ENCODE data around the gene OAS2.

Gene OAS2

DNA sequence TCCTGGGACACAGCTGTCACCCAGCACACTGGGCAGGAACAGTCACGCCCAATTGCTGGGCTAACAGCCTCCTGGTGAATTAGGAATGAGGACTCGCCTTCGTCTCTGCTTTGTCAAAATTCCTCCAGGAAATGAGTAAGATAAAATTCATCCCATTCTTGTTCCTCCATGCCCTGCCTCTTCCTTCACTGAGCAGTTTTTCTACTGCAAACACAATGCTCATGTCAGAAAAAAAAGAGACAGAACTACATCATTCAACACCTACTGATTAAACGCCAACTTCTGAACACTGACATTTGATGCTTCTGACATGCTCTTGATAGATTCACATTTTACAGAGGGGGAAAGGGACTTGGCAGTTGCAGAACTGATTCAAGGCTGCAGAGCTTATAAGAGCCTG is 40.7 kb downstream of the OAS2 start:
- DNase-seq (ENCODE audit: low read depth in 2 of 2) = no peak

DNA sequence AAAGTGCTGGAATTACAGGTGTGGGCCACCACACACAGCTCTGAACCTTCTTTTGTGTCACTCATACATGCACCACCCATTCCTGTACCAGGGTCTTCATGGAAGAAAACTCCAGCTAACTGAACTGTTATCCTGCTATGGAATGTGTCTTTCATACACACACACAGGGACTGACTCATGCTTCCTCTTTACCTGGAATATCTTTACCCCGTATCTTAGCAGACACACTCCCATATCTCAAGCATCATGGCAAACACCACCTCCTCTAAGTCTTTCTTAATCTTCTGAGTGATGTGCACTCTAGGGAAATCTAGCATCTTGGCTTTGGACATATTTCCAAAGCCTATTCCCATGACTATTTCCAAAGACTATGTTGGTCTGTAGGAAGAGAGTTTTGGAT is 43.2 kb downstream of the OAS2 start:
- DNase-seq (ENCODE audit: low read depth in 2 of 2) = no peak

DNA sequence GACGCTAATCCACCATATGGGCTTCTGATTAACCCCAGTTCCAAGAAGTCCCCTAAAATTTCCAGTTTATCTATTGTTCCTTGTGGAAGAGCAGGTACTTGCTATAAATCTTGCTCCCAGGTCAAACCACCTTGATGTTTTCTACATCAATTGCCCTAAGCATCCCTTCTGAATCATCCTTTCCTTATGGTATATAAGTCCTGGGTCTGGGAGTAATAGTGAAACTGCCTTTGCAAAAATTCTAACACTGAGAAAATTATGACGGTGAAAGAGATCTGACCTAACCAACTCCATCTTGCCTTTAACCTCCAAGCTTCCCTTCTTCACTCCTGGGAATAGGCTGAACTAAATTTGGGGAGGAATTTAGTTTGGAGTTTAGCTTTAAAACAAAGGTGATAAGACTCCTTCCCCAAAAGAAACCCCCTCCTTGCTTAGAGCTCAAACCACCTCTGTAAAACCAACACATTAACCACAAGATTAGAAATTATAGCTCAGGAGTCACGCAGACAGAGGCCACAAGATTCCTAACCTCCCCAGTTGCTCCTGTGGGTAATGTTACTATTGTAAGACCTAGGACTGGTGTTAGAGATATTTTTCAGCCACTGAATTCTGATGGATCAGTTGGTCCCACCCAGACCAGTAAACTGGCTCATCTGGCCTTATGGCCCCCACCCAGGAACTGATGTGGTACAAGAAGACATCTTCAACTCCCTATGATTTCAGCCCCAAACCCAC is 44.4 kb downstream of the OAS2 start:
- DNase-seq (ENCODE audit: low read depth in 2 of 2) = no peak

DNA sequence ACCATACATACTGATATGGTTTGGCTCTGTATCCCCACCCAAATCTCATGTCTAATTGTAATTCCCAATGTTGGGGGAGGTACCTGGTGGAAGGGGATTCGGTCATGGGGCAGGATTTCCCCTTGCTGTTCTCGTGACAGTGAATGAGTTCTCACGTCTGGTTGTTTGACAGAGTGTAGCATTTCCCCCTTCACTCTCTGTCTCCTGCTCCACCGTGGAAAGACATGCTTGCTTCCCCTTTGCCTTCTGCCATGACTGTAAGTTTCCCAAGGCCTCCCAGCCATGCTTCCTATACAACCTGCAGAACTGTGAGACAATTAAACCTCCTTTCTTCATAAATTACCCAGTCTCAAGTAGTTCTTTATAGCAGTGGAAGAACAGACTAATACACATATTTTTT is 49.4 kb downstream of the OAS2 start:
- no peak for DNase-seq (ENCODE audit: low read depth in 2 of 2)

DNA sequence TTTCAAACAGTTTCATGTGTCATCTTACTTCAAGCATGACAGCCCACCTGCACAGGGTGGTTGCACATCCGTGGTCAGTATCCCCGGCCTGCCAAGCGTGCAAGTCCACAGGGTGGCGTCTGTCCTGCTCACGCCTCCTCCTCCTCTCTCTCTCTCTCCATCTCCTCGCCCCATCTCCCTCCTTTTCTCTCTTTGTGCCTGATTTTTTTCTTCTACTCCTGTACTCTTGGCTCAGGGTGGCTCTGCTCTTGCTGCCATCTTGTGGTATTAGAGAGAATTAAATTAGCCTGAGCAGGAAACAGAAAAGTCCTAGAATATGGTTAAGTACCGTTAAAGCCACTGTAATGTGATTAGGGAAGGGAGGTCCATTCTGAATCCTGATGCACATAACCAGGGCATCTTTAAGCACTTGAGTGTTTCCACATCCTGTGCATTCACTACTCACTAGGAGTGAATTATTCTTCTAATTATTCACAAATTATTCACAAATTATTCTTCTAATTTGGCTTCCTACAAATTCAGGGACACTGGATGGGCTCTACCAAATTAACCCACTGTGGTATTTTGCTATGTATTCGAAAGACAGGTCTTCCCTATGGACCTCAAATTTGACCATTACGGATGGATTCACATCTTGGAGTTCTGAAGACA is 52.7 kb downstream of the OAS2 start:
- peak; percentile 10 to 25 for DNase-seq (ENCODE audit: low read depth in 2 of 2)

DNA sequence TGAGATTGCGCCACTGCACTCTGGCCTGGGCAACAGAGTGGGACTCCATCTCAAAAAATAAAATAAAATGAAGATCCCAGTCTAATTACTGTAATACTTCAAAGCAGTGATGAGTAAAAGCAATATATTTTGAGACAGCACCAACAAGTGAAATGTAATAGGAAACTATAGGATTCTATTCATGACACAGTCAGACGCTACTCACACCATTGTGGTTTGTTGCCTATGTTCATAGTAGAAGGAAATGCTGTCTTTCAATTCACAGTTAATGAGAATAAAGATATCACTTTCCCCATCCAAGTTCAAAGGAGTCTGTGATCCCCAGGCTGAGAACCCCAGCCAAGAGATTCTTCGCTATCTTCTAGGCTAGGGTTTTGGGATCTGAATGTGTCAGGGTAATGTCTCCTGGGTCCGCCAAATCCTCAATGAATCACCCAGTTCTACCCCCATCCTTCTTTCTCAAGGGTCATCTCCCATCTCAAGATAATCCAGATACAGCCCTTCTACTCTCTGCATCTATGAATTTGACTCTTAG is 61.7 kb downstream of the OAS2 start:
- no peak for DNase-seq (ENCODE audit: low read depth in 2 of 2)

DNA sequence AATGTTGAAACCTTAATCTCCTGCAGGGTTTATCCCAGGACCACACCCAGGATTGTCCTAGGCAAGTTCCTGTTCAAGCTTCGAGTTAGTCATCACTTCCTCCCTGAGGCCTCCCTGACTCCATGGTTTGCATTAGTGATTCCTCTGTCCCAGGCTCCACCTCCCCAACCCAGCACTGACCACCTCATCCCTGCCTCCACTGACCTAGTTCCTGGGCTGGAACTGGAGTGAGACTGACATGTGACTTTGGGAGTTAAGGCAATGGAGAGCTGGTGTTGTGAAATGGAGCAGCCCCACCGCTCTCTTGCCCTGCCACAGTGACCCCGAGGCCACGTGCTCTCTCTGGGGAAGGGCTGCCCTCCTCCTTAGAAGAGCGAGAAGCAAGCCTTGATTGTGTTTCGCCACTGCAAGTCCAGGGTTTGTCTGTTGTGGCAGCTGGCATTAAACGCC is 62.4 kb downstream of the OAS2 start:
- DNase-seq (ENCODE audit: low read depth in 2 of 2) = no peak

DNA sequence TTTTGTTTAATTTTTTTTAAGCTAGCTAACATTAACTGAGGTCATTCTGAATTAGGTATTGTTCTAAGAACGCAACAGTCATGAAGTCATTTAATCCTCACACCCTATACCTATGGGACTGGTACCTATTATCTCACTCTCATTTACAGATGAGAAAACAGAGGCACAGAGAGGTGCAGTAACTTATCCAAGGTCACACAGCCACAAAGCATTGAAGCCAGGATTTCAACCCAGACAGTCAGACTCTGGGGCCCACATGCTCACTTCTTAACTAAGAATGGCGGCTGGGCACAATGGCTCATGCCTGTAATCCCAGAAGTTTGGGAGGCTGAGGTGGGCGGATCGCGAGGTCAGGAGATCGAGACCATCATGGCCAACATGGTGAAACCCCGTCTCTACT is 63.2 kb downstream of the OAS2 start:
- no peak for DNase-seq (ENCODE audit: low read depth in 2 of 2)

DNA sequence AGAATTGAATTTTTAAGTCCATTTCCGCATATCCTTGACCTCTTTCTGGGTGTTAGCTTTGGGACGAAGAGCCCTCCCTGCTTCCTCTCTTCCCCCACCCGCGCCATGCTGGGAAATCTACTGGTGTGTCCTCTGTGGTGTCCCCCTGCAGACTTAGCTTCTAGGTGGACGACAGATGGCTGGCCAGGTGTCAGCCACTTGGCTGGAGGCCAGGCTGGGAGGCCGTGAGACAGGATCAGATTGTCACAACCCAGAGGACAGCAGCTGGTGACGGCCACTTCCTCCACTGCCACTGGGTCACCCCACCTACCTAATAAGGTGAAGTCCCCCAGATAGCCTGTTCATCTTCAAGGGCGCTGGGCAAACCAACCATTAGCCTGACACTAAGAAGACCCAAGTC is 64.9 kb downstream of the OAS2 start:
- DNase-seq (ENCODE audit: low read depth in 2 of 2) = no peak

DNA sequence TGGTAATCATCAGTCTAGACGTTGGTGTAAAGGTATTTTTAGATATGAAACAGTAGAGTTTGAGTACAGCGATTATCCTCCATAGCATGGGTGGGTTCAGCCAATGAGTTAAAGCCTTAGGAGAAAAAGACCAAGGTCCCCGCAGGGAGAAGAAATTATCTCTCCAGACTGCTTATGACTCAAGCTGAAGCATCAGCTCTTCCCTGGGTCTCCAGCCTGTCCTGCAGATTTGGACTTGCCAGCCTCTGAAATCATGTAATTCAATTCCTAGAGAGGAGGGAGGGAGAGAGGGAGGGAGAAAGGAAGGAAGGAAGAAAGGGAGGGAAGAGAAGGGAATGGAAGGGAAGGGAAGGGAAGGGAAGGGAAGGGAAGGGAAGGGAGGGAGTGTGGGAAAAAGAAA is 66.2 kb downstream of the OAS2 start:
- DNase-seq (ENCODE audit: low read depth in 2 of 2) = no peak

DNA sequence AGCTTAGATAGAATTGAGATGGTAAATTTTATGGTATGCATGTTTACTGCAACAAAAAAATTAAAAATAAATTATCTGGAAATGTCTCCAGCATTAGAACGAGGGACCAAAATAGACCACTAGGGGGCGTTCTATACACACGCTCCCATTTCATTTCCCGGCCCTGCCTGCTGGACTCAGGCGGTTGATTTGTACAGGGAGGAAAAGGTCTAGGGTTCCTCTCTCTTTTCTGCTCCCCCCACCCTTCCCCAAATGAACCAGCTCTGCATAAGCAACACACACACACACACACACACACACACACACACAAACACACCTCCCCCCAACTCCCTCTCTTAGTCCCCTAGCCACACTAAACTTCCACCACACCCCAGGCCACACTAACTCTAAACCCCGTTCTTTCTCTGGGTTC is 70.4 kb downstream of the OAS2 start:
- peak; percentile 21 to 29 for DNase-seq (ENCODE audit: low read depth in 2 of 2)

DNA sequence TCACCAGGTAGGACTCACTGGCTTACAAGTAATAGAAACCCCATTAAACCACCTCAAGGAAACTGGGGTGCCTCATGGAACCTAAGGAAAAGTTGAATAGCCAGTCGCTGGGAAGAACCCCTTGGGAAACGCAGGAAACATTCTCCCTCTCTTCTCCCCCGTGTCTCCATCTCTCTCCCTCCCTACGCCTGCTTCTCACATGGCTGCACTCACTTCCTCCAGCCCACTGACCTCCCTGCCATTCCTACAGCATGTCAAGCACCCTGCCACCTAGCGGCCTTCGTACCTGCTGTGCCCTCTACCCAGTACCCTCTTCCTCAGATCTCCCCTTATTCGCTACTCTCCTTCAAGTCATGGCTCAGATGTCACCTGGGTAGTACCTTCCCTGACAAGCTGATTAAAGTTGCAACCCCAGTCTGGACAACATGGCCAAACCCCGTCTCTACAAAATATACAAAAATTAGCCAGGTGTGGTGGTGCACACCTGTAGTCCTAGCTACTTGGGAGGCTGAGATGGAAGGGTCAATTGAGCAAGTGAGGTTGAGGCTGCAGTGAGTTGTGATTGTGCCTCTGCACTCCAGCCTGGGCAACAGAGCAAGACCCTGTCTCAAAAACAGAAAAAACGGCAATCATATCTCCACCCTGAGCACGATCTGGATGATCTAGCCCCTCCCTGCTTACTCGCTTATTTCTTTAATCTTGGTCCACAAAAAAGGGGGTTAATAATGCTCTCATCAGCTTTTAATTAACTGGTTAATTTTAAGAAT is 71.8 kb downstream of the OAS2 start:
- DNase-seq (ENCODE audit: low read depth in 2 of 2) = no peak

DNA sequence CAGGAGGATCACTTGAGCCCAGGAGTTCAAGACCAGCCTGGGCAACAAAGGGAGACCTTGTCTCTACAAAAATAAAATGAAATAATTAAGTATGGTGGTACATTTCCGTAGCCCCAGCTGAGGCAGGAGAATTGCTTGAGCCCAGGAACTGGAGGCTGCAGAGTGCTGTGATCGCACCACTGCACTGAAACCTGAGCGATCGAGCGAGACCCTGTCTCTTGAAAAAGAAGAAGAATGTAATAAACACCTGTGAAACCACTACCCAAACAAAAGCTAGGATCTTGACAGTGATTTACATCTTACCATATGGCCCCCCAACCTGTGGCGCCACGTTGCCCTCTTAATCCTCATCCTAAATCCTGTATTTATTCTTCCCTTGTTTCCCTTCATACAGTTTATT is 72.5 kb downstream of the OAS2 start:
- no peak for DNase-seq (ENCODE audit: low read depth in 2 of 2)

DNA sequence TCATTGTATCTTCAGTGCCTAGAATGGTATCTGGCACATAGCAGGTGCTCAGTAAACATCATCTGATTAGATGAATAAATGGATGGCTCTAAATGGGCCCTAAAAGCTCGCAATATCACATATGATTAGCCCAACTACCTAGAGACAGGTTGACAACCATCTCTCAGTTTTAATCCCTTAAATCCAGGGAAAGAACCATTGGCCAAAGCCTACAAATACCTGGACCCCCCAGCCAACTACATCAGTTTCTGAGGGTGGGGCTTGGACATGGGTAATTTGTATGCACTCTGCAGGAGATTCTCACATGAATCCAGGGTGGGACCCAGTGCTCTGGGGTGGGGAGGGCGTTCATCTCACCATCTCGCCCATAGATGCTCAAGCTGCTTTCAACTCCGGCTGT is 73.4 kb downstream of the OAS2 start:
- DNase-seq (ENCODE audit: low read depth in 2 of 2) = no peak

DNA sequence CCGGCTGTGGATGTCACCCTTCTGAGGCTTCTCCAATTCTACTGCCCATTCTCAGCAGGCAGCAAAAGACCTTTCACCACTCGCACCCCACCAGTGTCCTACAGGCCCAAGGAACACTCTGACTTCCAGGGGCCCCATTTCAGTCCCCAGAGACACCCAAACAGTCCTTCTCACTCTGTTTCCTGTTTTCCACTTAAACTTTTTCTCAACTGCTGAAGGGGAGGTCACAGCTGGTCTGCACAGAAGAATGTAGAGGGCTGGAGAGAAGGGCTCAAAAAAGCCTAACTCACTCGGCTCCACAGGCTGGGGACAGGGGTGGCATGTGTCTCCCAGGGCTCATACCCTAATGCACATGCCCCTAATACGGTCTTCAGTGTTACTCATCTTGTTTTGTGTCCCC is 74.0 kb downstream of the OAS2 start:
- DNase-seq (ENCODE audit: low read depth in 2 of 2) = no peak

DNA sequence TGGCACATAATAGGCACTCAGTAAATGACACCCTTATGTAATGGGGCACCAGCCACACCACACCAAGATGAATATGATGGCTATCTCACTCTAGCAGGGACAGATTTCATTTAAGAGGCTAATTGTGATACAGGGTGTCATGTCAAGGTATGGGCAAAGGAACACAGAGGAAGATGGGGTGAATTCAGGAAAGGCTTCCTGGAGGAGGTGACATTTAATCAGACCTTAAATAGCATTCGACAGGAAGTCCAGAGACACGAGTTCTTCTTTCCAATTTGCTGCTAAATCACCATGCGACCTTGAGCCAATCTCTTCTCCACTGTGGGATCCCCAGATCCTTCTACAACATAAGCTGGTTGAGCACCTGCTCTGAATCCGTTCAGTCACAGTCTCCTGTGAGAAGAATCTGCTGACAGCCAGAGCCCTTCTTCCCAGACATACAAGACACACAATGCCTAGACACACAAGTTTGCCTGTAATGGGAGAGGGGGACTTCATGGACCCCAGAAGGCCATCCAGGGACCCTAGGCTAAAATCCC is 76.7 kb downstream of the OAS2 start:
- DNase-seq (ENCODE audit: low read depth in 2 of 2) = no peak

DNA sequence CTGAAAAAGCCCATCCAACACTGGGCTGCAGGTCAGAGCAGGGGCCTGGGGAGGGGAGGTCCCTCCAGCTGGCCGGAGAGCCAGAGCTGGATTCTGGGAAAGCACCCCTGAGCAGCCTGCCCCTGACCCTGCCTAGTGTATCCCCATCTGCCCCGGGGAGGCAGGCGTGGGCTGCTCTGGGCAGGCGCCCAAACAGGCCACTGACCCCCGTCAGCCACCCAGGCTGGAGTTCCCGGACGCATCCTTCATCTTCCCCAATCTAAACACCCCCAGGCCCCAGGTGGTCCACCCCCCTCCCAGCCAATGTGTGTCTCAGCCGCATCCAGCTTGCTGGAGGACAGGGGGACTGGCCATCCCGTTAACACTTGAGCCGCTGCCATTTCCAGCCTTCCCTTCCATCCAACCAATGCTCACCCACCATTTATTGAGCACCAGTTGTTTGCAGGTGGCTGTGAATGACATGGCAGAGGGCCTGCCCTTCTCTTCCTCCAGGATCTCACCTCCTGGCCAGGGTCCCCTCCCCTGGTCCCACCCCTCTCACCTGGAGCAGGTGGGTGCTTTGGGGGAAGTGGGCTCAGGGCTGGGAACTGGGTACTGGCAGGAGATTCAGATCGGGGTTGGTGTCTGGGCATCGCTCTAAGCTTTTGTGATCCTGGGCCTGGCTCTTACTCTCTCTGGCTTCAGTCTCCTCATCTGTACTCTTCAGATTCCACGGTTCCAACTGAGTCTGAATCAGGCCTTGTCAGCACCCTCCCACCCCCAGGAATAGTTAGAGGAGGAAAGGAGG is 77.5 kb downstream of the OAS2 start:
- no peak for DNase-seq (ENCODE audit: low read depth in 2 of 2)

DNA sequence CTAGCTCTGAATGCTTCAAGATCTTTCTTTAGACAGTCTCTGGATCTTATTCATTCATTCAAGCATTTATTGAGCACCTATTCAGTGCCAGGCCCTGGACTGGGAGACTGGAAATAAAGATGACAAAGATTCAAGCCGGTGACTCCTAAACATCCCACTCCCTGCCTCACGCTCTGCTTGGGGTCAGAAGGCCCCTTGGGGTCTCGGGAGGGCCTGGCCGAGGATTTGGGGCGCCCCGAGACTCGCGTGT is 78.0 kb downstream of the OAS2 start:
- DNase-seq (ENCODE audit: low read depth in 2 of 2) = no peak

DNA sequence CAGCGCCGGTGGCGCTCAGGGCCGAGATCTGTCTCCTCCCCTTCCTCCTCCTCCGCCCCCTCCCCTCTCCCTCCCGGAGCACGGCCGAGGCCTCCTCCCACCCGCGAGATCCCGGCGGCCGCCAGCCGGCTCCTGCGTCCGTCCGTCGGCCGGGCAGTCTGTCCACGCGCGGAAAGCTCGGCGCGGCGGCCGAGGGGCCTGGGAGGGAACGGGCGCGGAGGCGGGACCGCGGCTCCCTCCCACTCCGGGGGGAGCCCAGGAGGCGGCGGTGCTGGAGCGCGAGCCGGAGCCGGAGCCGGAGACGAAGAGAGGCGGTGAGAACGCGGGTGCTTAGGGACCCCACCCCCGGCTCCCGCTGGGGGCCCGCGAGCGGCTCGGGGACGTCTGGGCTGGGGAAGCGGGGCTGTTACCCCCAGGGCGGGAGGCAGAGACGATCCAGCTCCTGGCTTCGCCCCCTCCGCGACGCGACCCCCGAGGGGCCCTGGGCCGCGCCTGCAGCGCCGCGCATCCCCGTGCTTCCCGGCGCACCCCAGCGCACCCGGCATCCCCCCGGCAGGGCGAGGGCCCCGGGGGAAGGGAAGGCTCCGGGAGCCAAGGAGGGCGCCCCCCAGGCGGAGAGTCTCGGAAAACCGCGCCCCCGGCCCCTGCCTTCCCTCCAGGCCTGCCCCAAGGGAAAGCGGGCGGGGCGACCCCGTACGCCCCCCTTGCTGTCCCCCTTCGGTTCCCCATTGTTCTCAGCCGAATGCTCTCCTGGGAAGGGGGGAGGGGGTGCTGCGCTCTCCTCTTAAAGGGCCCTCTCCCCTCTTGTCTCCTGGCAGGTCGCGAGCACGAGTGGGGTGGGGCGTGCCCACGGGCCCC is 78.5 kb downstream of the OAS2 start, which contains the start of gene DTX1:
DTX1 (plus strand) TSS at position 100 of the 858 bp plus-strand sequence. CDS start 1,463 bp downstream, outside the sequence.
- no peak for DNase-seq (ENCODE audit: low read depth in 2 of 2)

DNA sequence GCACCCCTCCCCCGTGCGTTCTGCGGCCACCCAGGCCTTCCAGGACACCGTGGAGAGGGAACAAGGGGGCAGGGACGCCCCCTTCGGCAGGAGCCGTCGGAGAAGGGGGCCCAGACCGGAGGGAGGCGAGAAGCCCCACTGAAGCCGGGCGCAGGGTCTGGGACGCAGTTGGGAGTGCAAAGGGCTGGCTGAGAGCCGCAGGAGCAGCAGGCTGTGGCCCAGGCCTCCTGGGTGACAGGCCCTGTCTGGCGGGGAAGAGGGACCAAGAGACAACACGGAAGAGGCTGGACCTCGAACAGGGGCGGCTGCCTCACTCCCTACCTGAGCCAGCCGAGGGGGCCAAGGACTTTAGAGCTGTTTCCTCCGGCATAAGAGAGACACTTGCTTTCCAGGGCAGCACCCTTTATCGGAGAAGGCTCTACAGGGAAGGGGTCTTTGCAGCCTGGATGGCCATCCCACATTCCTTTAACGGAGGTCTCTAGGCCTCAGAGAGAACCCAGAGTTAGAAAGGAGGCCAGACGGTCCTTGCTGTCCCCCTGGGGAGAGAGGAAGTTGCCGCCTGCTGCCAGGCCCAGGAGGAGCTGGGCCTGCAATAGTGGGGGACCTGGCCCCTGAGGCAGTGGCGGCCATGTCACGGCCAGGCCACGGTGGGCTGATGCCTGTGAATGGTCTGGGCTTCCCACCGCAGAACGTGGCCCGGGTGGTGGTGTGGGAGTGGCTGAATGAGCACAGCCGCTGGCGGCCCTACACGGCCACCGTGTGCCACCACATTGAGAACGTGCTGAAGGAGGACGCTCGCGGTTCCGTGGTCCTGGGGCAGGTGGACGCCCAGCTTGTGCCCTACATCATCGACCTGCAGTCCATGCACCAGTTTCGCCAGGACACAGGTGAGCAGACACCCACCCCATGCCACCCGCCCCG is 79.5 kb downstream of the OAS2 start:
- no peak for DNase-seq (ENCODE audit: low read depth in 2 of 2)
